HEK293 (cell line): Measurements from ENCODE around the gene MLH3.

Source experiments
- CTCF ChIP-seq: fragments of 450-650 bp; formaldehyde crosslinking; IDR thresholded peaks from 2 replicates; pipeline ENCODE4 v1.5.1; 2016; ENCODE audit warnings: missing biosample characterization, missing genetic modification characterization
- REST ChIP-seq: fragments of 450-650 bp; formaldehyde crosslinking; IDR thresholded peaks from 2 replicates; pipeline ENCODE4 v1.5.1; 2016; ENCODE audit warnings: missing biosample characterization, missing genetic modification characterization
- YY1 ChIP-seq: fragments of 450-650 bp; formaldehyde crosslinking; IDR thresholded peaks from 2 replicates; pipeline ENCODE4 v1.5.1; 2018; ENCODE audit warnings: missing biosample characterization, missing genetic modification characterization
- ZBTB7A ChIP-seq: fragments of 450-650 bp; formaldehyde crosslinking; IDR thresholded peaks from 2 replicates; pipeline ENCODE4 v1.5.1; 2016; ENCODE audit warnings: low read depth, missing biosample characterization, missing genetic modification characterization
- ZNF580 ChIP-seq: fragments of 450-650 bp; formaldehyde crosslinking; IDR thresholded peaks from 2 replicates; pipeline ENCODE4 v1.5.1; 2016; ENCODE audit warnings: missing biosample characterization, missing genetic modification characterization

DNA sequence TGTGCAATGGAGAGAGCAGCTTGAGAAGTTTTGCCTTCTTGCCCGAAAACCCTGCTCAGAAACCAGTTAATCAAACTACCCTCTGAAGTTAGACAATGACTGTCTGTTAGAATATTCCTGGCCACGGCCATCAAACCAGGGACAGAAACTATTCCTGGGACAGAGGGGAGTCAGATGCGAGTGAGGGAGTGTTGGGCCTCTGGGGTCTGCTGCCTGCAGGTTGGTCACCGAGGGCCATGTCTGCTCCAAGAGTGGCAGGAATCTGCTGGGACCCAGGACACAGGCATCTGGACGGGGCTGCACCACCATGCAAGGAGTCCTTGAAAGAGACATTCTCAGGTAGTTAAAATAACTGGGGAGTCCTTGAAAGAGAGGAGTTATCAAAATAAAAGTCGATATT, 65.5 kb downstream of the MLH3 start:
- no peak for TF ChIP-seq CTCF (tag by site-specific recombination)
- no peak for TF ChIP-seq ZNF580 (tag by site-specific recombination)
- TF ChIP-seq REST (tag by site-specific recombination) = no peak
- TF ChIP-seq YY1 (tag by site-specific recombination) = no peak
- TF ChIP-seq ZBTB7A (tag by site-specific recombination) = no peak
